Endothelial cell of umbilical vein (primary cell): ENCODE data around the gene ITPKC. TPM values are rescaled to one million over a fixed set of nuclear protein-coding genes. Genes with fewer than 3 reads are reported as not detected.

Experiments used
- BruUV-seq: library from RNA; stranded (reverse); fragments of 400-500 nt; replicated peaks from 2 replicates; lab custom pipeline; 2021; lab: Mats Ljungman, UMichigan
- CTCF ChIA-PET: fragments of 300-600, 350-600 bp; sonication (Branson Sonifier 250); formaldehyde crosslinking; loops from one replicate; lab custom pipeline; 2021; ENCODE audit warnings: antibody characterized with exemption, inconsistent platforms; lab: Charles Lee
- POLR2A ChIA-PET: fragments of 300-600, 350-600 bp; sonication (Branson Sonifier 250); formaldehyde crosslinking; loops from one replicate; lab custom pipeline; 2021; ENCODE audit warnings: antibody characterized with exemption, inconsistent platforms; lab: Charles Lee
- DNase-seq: peaks from one replicate; pipeline ENCODE4 v3.0.0-alpha.2; 2011; ENCODE audit warnings: low read depth, low spot score
- FAIRE-seq: peaks from 2 replicates; lab custom pipeline; 2011; peaks lifted over from hg19 to GRCh38; lab: Jason Lieb, UNC
- H2AFZ ChIP-seq: 2 replicates; pipeline ENCODE4 v1.6.0; 2012; ENCODE audit warnings: low read depth, low read length, control low read depth, inconsistent platforms
- H3K27ac ChIP-seq: 2 replicates; pipeline ENCODE4 v1.5.1; 2011; ENCODE audit warnings: low read depth, mild to moderate bottlenecking, control low read depth, low read length, moderate library complexity; ENCODE audit not compliant: insufficient read depth
- H3K27me3 ChIP-seq, 2 experiments: 2 replicates each; pipeline versions ENCODE4 v1.6.0 to v1.6.1; 2011; ENCODE audit warnings: low read length in 2 of 2, mixed read lengths in 1 of 2; ENCODE audit not compliant: control insufficient read depth in 2 of 2, insufficient read depth in 2 of 2
- H3K36me3 ChIP-seq, 2 experiments: 2 replicates in 1 of 2; 3 replicates in 1 of 2; pipeline ENCODE4 v1.5.1; 2011; ENCODE audit warnings: low read length in 2 of 2, mild to moderate bottlenecking in 1 of 2, moderate library complexity in 1 of 2; ENCODE audit not compliant: control insufficient read depth in 2 of 2, insufficient read depth in 2 of 2; ENCODE audit errors: extremely low read depth in 1 of 2
- H3K4me1 ChIP-seq: 3 replicates; pipeline ENCODE4 v1.5.1; 2011; ENCODE audit warnings: mild to moderate bottlenecking, low read length; ENCODE audit not compliant: control insufficient read depth, insufficient read depth; ENCODE audit errors: extremely low read depth
- H3K4me2 ChIP-seq: 2 replicates; pipeline ENCODE4 v1.6.1; 2011; ENCODE audit warnings: low read length, control low read depth, mixed read lengths; ENCODE audit not compliant: insufficient read depth
- H3K4me3 ChIP-seq, 3 experiments: fragments of 200-600 bp in 1 of 3; sonication (generic), shearing (Covaris generic) in 1 of 3; replicated peaks in 1 of 3; 2 replicates each; pipeline ENCODE4 v1.5.1; 2011 to 2016; ENCODE audit warnings: control low read depth in 3 of 3, low read length in 3 of 3, mild to moderate bottlenecking in 2 of 3, inconsistent platforms in 1 of 3, low read depth in 1 of 3, moderate library complexity in 1 of 3; ENCODE audit not compliant: insufficient read depth in 1 of 3
- H3K79me2 ChIP-seq: 2 replicates; pipeline ENCODE4 v1.6.0; 2012; ENCODE audit warnings: low read length, inconsistent platforms; ENCODE audit not compliant: control insufficient read depth, insufficient read depth
- H3K9ac ChIP-seq: replicated peaks from 2 replicates; pipeline ENCODE3; 2011; ENCODE audit warnings: low read length, control low read depth; ENCODE audit not compliant: insufficient read depth; ENCODE audit errors: extremely low read depth
- H3K9me1 ChIP-seq: replicated peaks from 3 replicates; pipeline ENCODE4 v1.6.0; 2011; ENCODE audit warnings: mild to moderate bottlenecking, low read length; ENCODE audit not compliant: control insufficient read depth, insufficient read depth; ENCODE audit errors: extremely low read depth
- H3K9me3 ChIP-seq: replicated peaks from 2 replicates; pipeline ENCODE4 v1.5.1; 2012; ENCODE audit warnings: low read length, inconsistent platforms; ENCODE audit not compliant: control insufficient read depth, insufficient read depth
- H4K20me1 ChIP-seq: replicated peaks from 2 replicates; pipeline ENCODE3; 2011; ENCODE audit warnings: mild to moderate bottlenecking, low read length; ENCODE audit not compliant: control insufficient read depth, insufficient read depth; ENCODE audit errors: extremely low read depth
- CTCF ChIP-seq, 2 donors: IDR thresholded peaks; 1 replicate in 1 of 2; 2 replicates in 1 of 2; pipeline ENCODE4 v1.5.1; 2011; ENCODE audit warnings: low read length in 2 of 2, mild to moderate bottlenecking in 2 of 2, moderate library complexity in 2 of 2, control low read depth in 1 of 2, inconsistent platforms in 1 of 2, low read depth in 1 of 2; ENCODE audit not compliant: insufficient read depth in 1 of 2; ENCODE audit errors: extremely low read depth in 1 of 2
- EZH2 ChIP-seq: IDR thresholded peaks from 2 replicates; pipeline ENCODE4 v1.6.1; 2012; ENCODE audit warnings: borderline replicate concordance, low read depth, mild to moderate bottlenecking, moderate library complexity, low read length, inconsistent platforms; ENCODE audit not compliant: severe bottlenecking
- FOS ChIP-seq: IDR thresholded peaks from 2 replicates; pipeline ENCODE4 v1.6.1; 2011; ENCODE audit warnings: mild to moderate bottlenecking, low read length, moderate library complexity, borderline replicate concordance; ENCODE audit not compliant: insufficient read depth
- GATA2 ChIP-seq: IDR thresholded peaks from 2 replicates; pipeline ENCODE4 v1.7.0; 2011; ENCODE audit warnings: low read depth, mild to moderate bottlenecking, moderate library complexity, mixed read lengths, low read length; ENCODE audit not compliant: insufficient read length, insufficient read depth
- JUN ChIP-seq: IDR thresholded peaks from 2 replicates; pipeline ENCODE4 v1.6.1; 2011; ENCODE audit warnings: borderline replicate concordance, low read depth; ENCODE audit not compliant: insufficient read length, insufficient read depth
- POLR2A ChIP-seq: IDR thresholded peaks from 2 replicates; pipeline ENCODE4 v1.6.1; 2012; ENCODE audit warnings: low read depth, mild to moderate bottlenecking, control low read depth, low read length
- POLR2AphosphoS5 ChIP-seq: IDR thresholded peaks from 2 replicates; pipeline ENCODE4 v1.6.1; 2012; ENCODE audit warnings: low read depth, mild to moderate bottlenecking, control low read depth, low read length, moderate library complexity; ENCODE audit not compliant: insufficient read depth
- dilution Hi-C: fragments of 300-500 bp; cut with MboI; formaldehyde crosslinking; loops from one replicate; pipeline ENCODE4 v1.15.0; 2019; ENCODE audit warnings: low sequenced_read_pairs; ENCODE audit not compliant: extremely low pct_ligation_motif_present
- intact Hi-C: fragments of 100-400 bp; cut with micrococcal nuclease; formaldehyde crosslinking; loops from one replicate; pipeline ENCODE4 v1.10.0; 2022
- polyA plus RNA-seq, 4 experiments: library from polyadenylated mRNA; depleted of rRNA in 3 of 4; stranded (reverse) in 3 of 4; unstranded in 1 of 4; fragments of >200 nt; gene quantifications; 2 replicates each; pipeline versions ENCODE4 v1.2.1 to v1.2.3, GENCODE V29; 2011 to 2012; ENCODE audit warnings: missing spikeins in 1 of 4
- total RNA-seq: library from RNA; stranded (reverse); gene quantifications from 2 replicates; pipeline ENCODE4 v1.2.3, GENCODE V29; 2021

Gene ITPKC
- total and polyA plus RNA-seq, 2 donors (not counting 3 experiments of a cell fraction or from before 2014, with no cell fraction given), result 7.3 to 16.1 TPM

GRCh38 chr19:40716031-40716481 is 856 bp upstream of the ITPKC start:
- Histone ChIP-seq H3K79me2 (peaks cover 37% of the 10 kb centered on the region), H4K20me1 (no peaks in the 10 kb centered on the region), H3K9me1 (no peaks in the 10 kb centered on the region), H3K4me1 (peaks cover 45% of the 10 kb centered on the region), H3K9ac (peak overlapping the region; percentile 81), H3K4me3 (peak overlapping the region in 2 of 3 experiments; percentile 53 to 54), H3K27me3 (no peaks in the 10 kb centered on the region), H3K9me3 (no peaks in the 10 kb centered on the region), H3K27ac (peak overlapping the region; percentile 94), H3K36me3 (no peaks in the 10 kb centered on the region), H2AFZ (peak overlapping the region; percentile 69), H3K4me2 (peak overlapping the region; percentile 67)
- FAIRE-seq (no peak), DNase-seq (peak; percentile 90)
- ChIA-PET CTCF (interaction anchor here (1.0 to 2.2 kb wide), 5 partner anchors 15 to 103 kb away, joined by 3 to 13 read pairs (median 5); partner anchors contain the start of genes ACTMAP and EGLN2), POLR2A (interaction anchor here (1.4 to 2.2 kb wide), 2 partner anchors 35 to 62 kb away, joined by 5 to 9 read pairs; partner anchors contain the start of genes ACTMAP, RAB4B and SNRPA)
- dilution Hi-C loops, result no loop called here
- no peak for TF ChIP-seq POLR2AphosphoS5
- TF ChIP-seq EZH2, result no peak
- peak; percentile 8 for TF ChIP-seq FOS
- TF ChIP-seq JUN, result peak; percentile 2
- intact Hi-C loops, result loop anchor here (2.0 kb wide), 1 partner anchor 83 kb away; the partner anchor contains the start of gene EGLN2
- BruUV-seq, result no TSS peak

- TF ChIP-seq JUN (no peak), POLR2A (peak; percentile 45), CTCF (IDR thresholded peaks at IDR 0.05; ENCODE audit: extremely low read depth in 1 of 2, insufficient read depth in 1 of 2, low read depth in 1 of 2, low read length in 2 of 2) (no peak), GATA2 (no peak), EZH2 (no peak)
- Histone ChIP-seq H3K79me2 (peaks cover 39% of the 10 kb centered on the region), H3K27me3 (no peaks in the 10 kb centered on the region), H3K9me1 (no peaks in the 10 kb centered on the region), H3K4me2 (peak overlapping the region; percentile 82), H4K20me1 (no peaks in the 10 kb centered on the region), H3K9ac (peak overlapping the region; percentile 81), H3K9me3 (no peaks in the 10 kb centered on the region), H2AFZ (no peak overlapping the region), H3K27ac (peak overlapping the region; percentile 94), H3K4me3 (peak overlapping the region; percentile 34 to 78 (median 53)), H3K4me1 (peaks cover 58% of the 10 kb centered on the region), H3K36me3 (no peaks in the 10 kb centered on the region)
- intact Hi-C loops, result loop anchor here (1.0 to 2.0 kb wide), 3 partner anchors 33 to 81 kb away; partner anchors contain the start of genes ACTMAP, EGLN2 and RAB4B
- BruUV-seq, result TSS peak; percentile 13
- FAIRE-seq, result peak; percentile 48
- DNase-seq, result no peak
- CTCF ChIA-PET, result interaction anchor here (1.3 to 2.2 kb wide), 4 partner anchors 33 to 90 kb away, joined by 5 to 13 read pairs (median 7); partner anchors contain the start of genes ACTMAP and RAB4B
- POLR2A ChIA-PET, result interaction anchor here (1.4 to 2.2 kb wide), 2 partner anchors 33 to 61 kb away, joined by 5 to 9 read pairs; partner anchors contain the start of genes ACTMAP, RAB4B and SNRPA
- dilution Hi-C loops, result no loop called here
Observed at GRCh38 chr19:40717325-40717879, 490 bp downstream of the ITPKC start.
